Measurements from ENCODE around the gene PTPN13.

Gene PTPN13

GRCh38 chr4:86549163-86549788 lies 44.8 kb upstream of the PTPN13 start:
- H3K4me2 ChIP-seq (ENCODE audit: low read depth, low read length, poor library complexity, severe bottlenecking), result no peak overlapping the region
- H3K36me3 ChIP-seq (ENCODE audit: insufficient read depth, low read length), result no peaks in the 10 kb centered on the region
- no peak overlapping the region for H3K9ac ChIP-seq (ENCODE audit: low read depth, low read length, poor library complexity, severe bottlenecking)
- no peak overlapping the region for H2AFZ ChIP-seq (ENCODE audit: low read length)
- H3K79me2 ChIP-seq (ENCODE audit: insufficient read depth, low read length), result no peaks in the 10 kb centered on the region
- no peak for TF ChIP-seq EZH2phosphoT487 (IDR thresholded peaks at IDR 0.05; ENCODE audit: borderline replicate concordance)
- no peak for TF ChIP-seq CTCF (conservative IDR thresholded peaks at IDR 0.05; ENCODE audit: low read length)
- no peaks in the 10 kb centered on the region for H3F3A ChIP-seq (ENCODE audit: low read depth)
- H3K4me1 ChIP-seq (ENCODE audit: insufficient read depth, low read length, poor library complexity, severe bottlenecking), result no peaks in the 10 kb centered on the region
- H3K4me3 ChIP-seq (ENCODE audit: low read length, poor library complexity, severe bottlenecking), result no peak overlapping the region
- no peaks in the 10 kb centered on the region for H4K20me1 ChIP-seq (ENCODE audit: insufficient read depth, low read length, poor library complexity, severe bottlenecking)
- H3K9me2 ChIP-seq (replicated peaks; ENCODE audit: low read depth, low read length), result no peaks in the 10 kb centered on the region
- H3K9me3 ChIP-seq (ENCODE audit: insufficient read depth, low read depth, low read length), result no peaks in the 10 kb centered on the region
- H3K27me3 ChIP-seq (ENCODE audit: insufficient read depth, low read length, poor library complexity, severe bottlenecking), result no peaks in the 10 kb centered on the region

- no peaks in the 10 kb centered on the region for H3K9me3 ChIP-seq (ENCODE audit: insufficient read depth, low read depth, low read length)
- H3K9ac ChIP-seq (ENCODE audit: low read depth, low read length, poor library complexity, severe bottlenecking), result no peak overlapping the region
- H2AFZ ChIP-seq (ENCODE audit: low read length), result no peak overlapping the region
- no peak overlapping the region for H3K4me2 ChIP-seq (ENCODE audit: low read depth, low read length, poor library complexity, severe bottlenecking)
- H3K79me2 ChIP-seq (ENCODE audit: insufficient read depth, low read length), result no peaks in the 10 kb centered on the region
- H3K36me3 ChIP-seq (ENCODE audit: insufficient read depth, low read length), result no peaks in the 10 kb centered on the region
- no peaks in the 10 kb centered on the region for H3K9me2 ChIP-seq (replicated peaks; ENCODE audit: low read depth, low read length)
- no peak for TF ChIP-seq CTCF (conservative IDR thresholded peaks at IDR 0.05; ENCODE audit: low read length)
- no peak overlapping the region for H3K4me3 ChIP-seq (ENCODE audit: low read length, poor library complexity, severe bottlenecking)
- H3K27me3 ChIP-seq (ENCODE audit: insufficient read depth, low read length, poor library complexity, severe bottlenecking), result no peaks in the 10 kb centered on the region
- H4K20me1 ChIP-seq (ENCODE audit: insufficient read depth, low read length, poor library complexity, severe bottlenecking), result no peaks in the 10 kb centered on the region
- no peaks in the 10 kb centered on the region for H3F3A ChIP-seq (ENCODE audit: low read depth)
- H3K4me1 ChIP-seq (ENCODE audit: insufficient read depth, low read length, poor library complexity, severe bottlenecking), result no peaks in the 10 kb centered on the region
These were observed 42.7 kb upstream of the PTPN13 start for GRCh38 chr4:86551387-86551786.

- Histone ChIP-seq H3K4me2 (ENCODE audit: low read depth, low read length, poor library complexity, severe bottlenecking) (no peak overlapping the region), H3K79me2 (ENCODE audit: insufficient read depth, low read length) (no peaks in the 10 kb centered on the region), H3K9me3 (ENCODE audit: insufficient read depth, low read depth, low read length) (no peaks in the 10 kb centered on the region), H3K4me3 (ENCODE audit: low read length, poor library complexity, severe bottlenecking) (no peak overlapping the region), H3F3A (ENCODE audit: low read depth) (no peaks in the 10 kb centered on the region), H3K9ac (ENCODE audit: low read depth, low read length, poor library complexity, severe bottlenecking) (no peak overlapping the region), H3K9me2 (replicated peaks; ENCODE audit: low read depth, low read length) (no peaks in the 10 kb centered on the region), H3K27me3 (ENCODE audit: insufficient read depth, low read length, poor library complexity, severe bottlenecking) (no peaks in the 10 kb centered on the region), H4K20me1 (ENCODE audit: insufficient read depth, low read length, poor library complexity, severe bottlenecking) (no peaks in the 10 kb centered on the region), H3K36me3 (ENCODE audit: insufficient read depth, low read length) (no peaks in the 10 kb centered on the region), H2AFZ (ENCODE audit: low read length) (no peak overlapping the region), H3K4me1 (ENCODE audit: insufficient read depth, low read length, poor library complexity, severe bottlenecking) (no peaks in the 10 kb centered on the region)
- TF ChIP-seq EZH2phosphoT487 (IDR thresholded peaks at IDR 0.05; ENCODE audit: borderline replicate concordance) (no peak), CTCF (conservative IDR thresholded peaks at IDR 0.05; ENCODE audit: low read length) (no peak)
These were observed 39.5 kb upstream of the PTPN13 start for GRCh38 chr4:86554646-86555045.

All from Loucy (cell line).